ENCODE data around the gene COL25A1.

DNA sequence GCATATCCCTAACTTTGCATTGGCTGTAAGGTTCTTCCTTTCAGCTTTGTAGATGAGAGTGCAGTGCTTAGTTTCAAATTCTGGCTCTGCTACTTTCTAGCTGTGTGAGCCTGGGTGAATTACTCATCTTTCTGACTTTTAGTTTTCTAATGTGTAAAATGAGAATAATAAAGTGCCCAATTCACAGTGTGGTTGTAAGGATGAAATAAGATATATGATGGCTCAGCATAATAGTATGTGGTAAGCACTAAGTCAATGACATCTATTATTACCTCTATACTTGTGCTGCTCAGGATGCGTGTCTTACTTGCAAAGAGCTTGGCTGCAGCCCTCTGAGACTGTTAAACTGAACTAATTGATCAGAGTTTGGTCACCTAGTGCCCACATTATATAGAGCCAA lies 509.0 kb downstream of the COL25A1 start:
- TF ChIP-seq LEF1 (IDR thresholded peaks at IDR 0.05; ENCODE audit: borderline replicate concordance) (no peak), CTBP1 (IDR thresholded peaks at IDR 0.05; ENCODE audit: borderline replicate concordance) (no peak)
